HEK293 (cell line): ENCODE data around the gene CACNB4.

ENCODE experiments used
- CTCF ChIA-PET: fragments of 350-600 bp; formaldehyde crosslinking; extraction: SDS; loops from one replicate; lab custom pipeline; 2021; ENCODE audit warnings: antibody characterized with exemption; lab: Yijun Ruan, JAX
- POLR2A ChIA-PET: fragments of 300-600 bp; formaldehyde crosslinking; extraction: SDS; loops from one replicate; lab custom pipeline; 2020; ENCODE audit warnings: antibody characterized with exemption, inconsistent platforms; lab: Yijun Ruan, JAX
- H3K27ac ChIP-seq: fragments of 200-500 bp; sonication (Bioruptor generic); 2 replicates; pipeline ENCODE4 v1.5.1; 2014; ENCODE audit warnings: low read depth, low read length, control low read depth, inconsistent platforms; ENCODE audit errors: extremely low read depth
- H3K36me3 ChIP-seq, 2 experiments: fragments of 200-500 bp in 1 of 2; sonication (Bioruptor generic) in 1 of 2; 1 replicate in 1 of 2; 2 replicates in 1 of 2; pipeline ENCODE4 v1.5.1; 2014 to 2017; ENCODE audit warnings: inconsistent platforms in 2 of 2, low read length in 2 of 2; ENCODE audit not compliant: control insufficient read depth in 2 of 2, insufficient read depth in 1 of 2
- H3K4me1 ChIP-seq: fragments of 200-500 bp; sonication (Bioruptor generic); 2 replicates; pipeline ENCODE4 v1.5.1; 2014; ENCODE audit warnings: mild to moderate bottlenecking, low read length, inconsistent platforms; ENCODE audit not compliant: control insufficient read depth, insufficient read depth
- H3K4me3 ChIP-seq: 2 replicates; pipeline ENCODE4 v1.5.1; 2011; ENCODE audit warnings: low read depth, mild to moderate bottlenecking, control low read depth, low read length, moderate library complexity
- H3K9me3 ChIP-seq: fragments of 200-500 bp; sonication (Bioruptor generic); 2 replicates; pipeline ENCODE4 v1.5.1; 2014; ENCODE audit warnings: low read depth, low read length, inconsistent platforms; ENCODE audit not compliant: control insufficient read depth, insufficient read depth
- EGR2 ChIP-seq: fragments of 450-650 bp; formaldehyde crosslinking; IDR thresholded peaks from 2 replicates; pipeline ENCODE4 v1.5.1; 2016; ENCODE audit warnings: low read depth, missing biosample characterization, missing genetic modification characterization
- GLIS1 ChIP-seq: fragments of 450-650 bp; formaldehyde crosslinking; IDR thresholded peaks from 2 replicates; pipeline ENCODE4 v1.5.1; 2016; ENCODE audit warnings: missing biosample characterization, missing genetic modification characterization
- GLIS2 ChIP-seq: fragments of 450-650 bp; formaldehyde crosslinking; IDR thresholded peaks from 2 replicates; pipeline ENCODE4 v1.5.1; 2016; ENCODE audit warnings: missing biosample characterization, missing genetic modification characterization
- HOXD13 ChIP-seq: sonication (generic); formaldehyde crosslinking; IDR thresholded peaks from 2 replicates; pipeline ENCODE4 v1.8.0; 2022; ENCODE audit warnings: missing genetic modification reagents, borderline replicate concordance
- IKZF3 ChIP-seq: fragments of 450-650 bp; IDR thresholded peaks from 2 replicates; pipeline ENCODE4 v1.5.0; 2018; ENCODE audit warnings: missing biosample characterization, mild to moderate bottlenecking, missing genetic modification characterization, moderate library complexity
- KLF1 ChIP-seq: fragments of 450-650 bp; formaldehyde crosslinking; IDR thresholded peaks from 2 replicates; pipeline ENCODE4 v1.5.1; 2016; ENCODE audit warnings: missing biosample characterization, missing genetic modification characterization
- REPIN1 ChIP-seq: fragments of 450-650 bp; formaldehyde crosslinking; IDR thresholded peaks from 2 replicates; pipeline ENCODE4 v1.5.1; 2017; ENCODE audit warnings: missing biosample characterization, missing genetic modification characterization, low read depth
- TCF7L2 ChIP-seq: IDR thresholded peaks from 2 replicates; pipeline ENCODE4 v1.6.1; 2011; ENCODE audit warnings: low read depth, mild to moderate bottlenecking, inconsistent platforms, low read length, moderate library complexity, borderline replicate concordance
- TRIM28 ChIP-seq: IDR thresholded peaks from 2 replicates; pipeline ENCODE4 v1.6.1; 2011; ENCODE audit warnings: low read length, control low read depth, borderline replicate concordance
- ZBTB11 ChIP-seq: fragments of 450-650 bp; formaldehyde crosslinking; conservative IDR thresholded peaks from 2 replicates; pipeline ENCODE4 v1.5.1; 2016; ENCODE audit warnings: low read depth, missing biosample characterization, missing genetic modification characterization
- ZFP37 ChIP-seq: fragments of 450-650 bp; formaldehyde crosslinking; IDR thresholded peaks from 2 replicates; pipeline ENCODE4 v1.5.1; 2016; ENCODE audit warnings: missing biosample characterization, missing genetic modification characterization
- ZNF114 ChIP-seq: fragments of 450-650 bp; formaldehyde crosslinking; IDR thresholded peaks from 2 replicates; pipeline ENCODE4 v1.5.0; 2017; ENCODE audit warnings: missing biosample characterization, missing genetic modification characterization
- ZNF341 ChIP-seq: fragments of 450-650 bp; formaldehyde crosslinking; IDR thresholded peaks from 2 replicates; pipeline ENCODE4; 2016; ENCODE audit warnings: low read depth, missing biosample characterization, missing genetic modification characterization
- ZNF350 ChIP-seq: fragments of 450-650 bp; formaldehyde crosslinking; IDR thresholded peaks from 2 replicates; pipeline ENCODE4 v1.5.0; 2017; ENCODE audit warnings: missing biosample characterization, mild to moderate bottlenecking, missing genetic modification characterization
- ZNF354C ChIP-seq: fragments of 450-650 bp; formaldehyde crosslinking; IDR thresholded peaks from 2 replicates; pipeline ENCODE4 v1.5.1; 2016; ENCODE audit warnings: missing biosample characterization, missing genetic modification characterization, low read depth, borderline replicate concordance
- ZNF449 ChIP-seq: fragments of 450-650 bp; formaldehyde crosslinking; IDR thresholded peaks from 2 replicates; pipeline ENCODE4 v1.5.1; 2017; ENCODE audit warnings: missing biosample characterization, mild to moderate bottlenecking, missing genetic modification characterization, moderate library complexity
- ZNF571 ChIP-seq: fragments of 450-650 bp; formaldehyde crosslinking; IDR thresholded peaks from 2 replicates; pipeline ENCODE4 v1.5.0; 2017; ENCODE audit warnings: missing biosample characterization, missing genetic modification characterization
- ZNF654 ChIP-seq: fragments of 450-650 bp; formaldehyde crosslinking; IDR thresholded peaks from 2 replicates; pipeline ENCODE4 v1.5.1; 2016; ENCODE audit warnings: low read depth, missing biosample characterization, missing genetic modification characterization
- ZNF664 ChIP-seq: fragments of 450-650 bp; formaldehyde crosslinking; IDR thresholded peaks from 2 replicates; pipeline ENCODE4 v1.5.1; 2016; ENCODE audit warnings: missing biosample characterization, missing genetic modification characterization

CACNB4 gene

GRCh38 chr2:151824886-151825285 is 274.0 kb downstream of the CACNB4 start (continued):
- TF ChIP-seq ZBTB11 (tag by site-specific recombination) (no peak), ZNF114 (tag by site-specific recombination) (no peak), ZFP37 (tag by site-specific recombination) (no peak), EGR2 (tag by site-specific recombination) (no peak), TRIM28 (no peak)

GRCh38 chr2:151823651-151824050 is 275.2 kb downstream of the CACNB4 start:
- POLR2A ChIA-PET = interaction anchor here (1.4 kb wide), 1 partner anchor 68 kb away, joined by 3 read pairs; no protein-coding TSS in a partner anchor

GRCh38 chr2:151819920-151820319 is 278.9 kb downstream of the CACNB4 start:
- CTCF ChIA-PET = interaction anchor here (0.6 to 1.1 kb wide), 2 partner anchors 15 to 179 kb away, joined by 3 read pairs; no protein-coding TSS in a partner anchor
- POLR2A ChIA-PET = no interaction called here
- no peaks in the 10 kb centered on the region for H3K9me3 ChIP-seq
- peaks cover 0 to 19% of the 10 kb centered on the region in 2 experiments; a peak in 1 of 3 replicates for H3K36me3 ChIP-seq
- peaks cover 4% of the 10 kb centered on the region; the same call in 1 of the 2 replicates for H3K4me1 ChIP-seq
- no peak overlapping the region for H3K27ac ChIP-seq
- no peak overlapping the region for H3K4me3 ChIP-seq
- no peak for TF ChIP-seq HOXD13 (CRISPR knock-in tag)
- no peak for TF ChIP-seq KLF1 (tag by site-specific recombination)
- no peak for TF ChIP-seq IKZF3 (tag by site-specific recombination)
- TF ChIP-seq GLIS1 = no peak
- TF ChIP-seq ZNF654 (tag by site-specific recombination) = no peak
- TF ChIP-seq TCF7L2 = no peak
- TF ChIP-seq ZNF341 (tag by site-specific recombination) = no peak
- no peak for TF ChIP-seq ZNF354C (tag by site-specific recombination)
- no peak for TF ChIP-seq ZNF449 (tag by site-specific recombination)
- no peak for TF ChIP-seq ZNF571 (tag by site-specific recombination)
- TF ChIP-seq GLIS2 = no peak
- TF ChIP-seq ZNF664 (tag by site-specific recombination) = no peak
- TF ChIP-seq REPIN1 (tag by site-specific recombination) = no peak

More at GRCh38 chr2:151823651-151824050, 275.2 kb downstream of the CACNB4 start:
- H3K36me3 ChIP-seq = no peaks in the 10 kb centered on the region
- H3K27ac ChIP-seq = no peak overlapping the region
- CTCF ChIA-PET = no interaction called here
- H3K4me3 ChIP-seq = no peak overlapping the region
- no peaks in the 10 kb centered on the region for H3K9me3 ChIP-seq
- TF ChIP-seq ZNF350 (tag by site-specific recombination) = no peak
- no peak for TF ChIP-seq TRIM28
- peaks cover 4% of the 10 kb centered on the region; the same call in 1 of the 2 replicates for H3K4me1 ChIP-seq
